SH-SY5Y (cell line): Measurements from ENCODE around the gene PCYT1A.

ENCODE experiments used
- GATA2 ChIP-seq: IDR thresholded peaks from 2 replicates; pipeline ENCODE4 v1.6.1; 2011; ENCODE audit warnings: mild to moderate bottlenecking, low read depth, low read length
- GATA3 ChIP-seq: IDR thresholded peaks from 2 replicates; pipeline ENCODE4 v1.6.1; 2011; ENCODE audit warnings: low read depth, mild to moderate bottlenecking, low read length, moderate library complexity

- TF ChIP-seq GATA2 (no peak), GATA3 (no peak)
These were observed 14.7 kb downstream of the PCYT1A start for GRCh38 chr3:196272826-196273225.
